Aorta (tissue), 5 donors: ENCODE results near the gene MTMR1. TPM values are rescaled to one million over a fixed set of nuclear protein-coding genes. Genes with fewer than 3 reads are reported as not detected.
A peak's percentile ranks its signal among the peaks of the same experiment; 100 is the strongest.

Experiments used
- ATAC-seq: fragments of 200-7000 bp; cut with Tn5 transposase; one replicate; pipeline ENCODE4 v1.9.1; 2022; ENCODE audit warnings: moderate library complexity; ENCODE audit not compliant: low FRiP score
- DNase-seq, 2 donors: peaks; one replicate each; pipeline ENCODE4 v3.0.0-alpha.2; 2020
- H3K27ac ChIP-seq, 2 donors: one replicate each; pipeline ENCODE4 v1.5.1; 2013; ENCODE audit warnings: low read length in 2 of 2, mild to moderate bottlenecking in 2 of 2, moderate library complexity in 2 of 2, control low read depth in 1 of 2, inconsistent platforms in 1 of 2, low read depth in 1 of 2
- H3K27me3 ChIP-seq, 2 donors: one replicate each; pipeline ENCODE4 v1.6.1; 2013; ENCODE audit warnings: control low read depth in 1 of 2, low read length in 1 of 2, mild to moderate bottlenecking in 1 of 2, moderate library complexity in 1 of 2; ENCODE audit not compliant: insufficient read depth in 2 of 2, control insufficient read depth in 1 of 2
- H3K36me3 ChIP-seq, 2 donors: one replicate each; pipeline ENCODE4 v1.6.1; 2013; ENCODE audit warnings: control low read depth in 1 of 2, low read length in 1 of 2, mild to moderate bottlenecking in 1 of 2; ENCODE audit not compliant: insufficient read depth in 2 of 2, control insufficient read depth in 1 of 2
- H3K4me1 ChIP-seq, 2 donors: one replicate each; pipeline ENCODE4 v1.6.1; 2013; ENCODE audit warnings: low read length in 2 of 2, control low read depth in 1 of 2, mild to moderate bottlenecking in 1 of 2, moderate library complexity in 1 of 2; ENCODE audit not compliant: insufficient read depth in 2 of 2, control insufficient read depth in 1 of 2
- H3K4me3 ChIP-seq, 2 donors: one replicate each; pipeline ENCODE4 v1.5.1; 2013; ENCODE audit warnings: low read length in 2 of 2, control low read depth in 1 of 2, mild to moderate bottlenecking in 1 of 2
- H3K9me3 ChIP-seq: one replicate; pipeline ENCODE4 v1.6.1; 2013; ENCODE audit warnings: mild to moderate bottlenecking, low read length; ENCODE audit not compliant: control insufficient read depth
- WGBS, 2 donors: extraction: QIAGEN DNeasy Blood & Tissue Kit; methylation state at CpG; one replicate each; pipeline ENCODE4 v1.1.7; 2013; 5-methylcytosine and 5-hydroxymethylcytosine counted together
- intact Hi-C, 2 donors: fragments of 100-400 bp; cut with DNase I; formaldehyde crosslinking; loops; one replicate each; pipeline versions ENCODE4 v1.14.2 to v1.15.0; 2022
- polyA plus RNA-seq, 2 donors: library from polyadenylated mRNA; stranded (reverse); fragments of 200-250 nt; gene quantifications; one replicate each; pipeline ENCODE4 v1.2.3, GENCODE V29; 2013
- total RNA-seq, 2 donors: library from RNA; stranded (reverse); fragmentation: NEBNext Ultra II Directional; extraction: Animal tissue kit (Norgen Biotek cat#: 25700); gene quantifications; one replicate each; pipeline ENCODE4 v1.2.1, GENCODE V29; 2021
- donor health status: healthy with polysubstance abuse.
- donor health status: Bipolar disorder and iron deficiency.
- donor health status: DM: no; HTN: no; CAD: no.
- donor health status: DM: no; HTN: no; CAD: no.
- donor health status: DM: yes; HTN: yes; CAD: no.

The MTMR1 gene
- total and polyA plus RNA-seq, 4 donors, result 10.2 to 24.2 (median 18.7) TPM

DNA sequence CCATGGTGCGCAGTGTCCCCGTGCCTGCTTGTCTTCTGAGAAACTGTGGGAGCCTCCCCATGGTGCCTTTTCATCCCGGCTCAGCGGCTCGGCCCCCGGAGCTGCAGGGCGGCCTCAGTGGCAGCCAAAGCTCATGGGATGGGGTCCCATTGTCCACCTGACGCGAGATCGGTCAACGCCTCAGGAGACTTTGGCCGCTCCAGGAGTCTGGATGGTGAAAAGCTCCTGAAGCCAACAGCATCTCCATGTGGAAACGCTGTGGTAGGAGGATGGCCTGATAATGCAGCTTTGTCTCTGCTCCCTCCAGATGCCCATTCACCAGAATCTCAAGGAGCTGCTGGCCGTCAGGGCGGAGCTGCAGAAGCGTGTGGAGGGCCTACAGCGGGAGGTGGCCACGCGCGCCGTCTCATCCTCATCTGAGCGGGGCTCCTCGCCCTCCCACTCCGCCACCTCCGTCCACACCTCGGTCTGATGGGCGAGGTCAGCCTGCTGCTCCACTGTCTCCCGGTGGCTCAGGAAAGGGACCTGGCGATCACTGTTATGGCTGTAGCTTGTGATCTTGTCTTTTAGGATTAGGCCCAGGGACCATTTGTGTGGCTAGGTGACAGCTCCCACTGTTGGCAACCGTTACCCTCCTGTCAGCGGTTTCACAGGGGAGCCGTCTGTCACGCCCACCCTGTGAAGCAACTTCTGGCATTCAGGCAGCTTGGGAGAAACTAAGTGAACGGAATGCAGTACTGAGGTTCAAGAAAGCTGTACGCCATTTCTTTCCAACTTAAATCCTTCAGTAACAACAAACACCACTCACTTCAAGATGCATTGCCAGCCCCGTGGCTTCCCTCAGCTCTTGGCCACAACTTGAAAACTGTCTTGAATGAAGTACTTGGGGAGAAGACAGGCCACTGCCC lies 69.3 kb downstream of the MTMR1 start:
- ATAC-seq (no peak), DNase-seq (no peak)
- Histone ChIP-seq H3K27ac (no peak overlapping the region), H3K9me3 (no peaks in the 10 kb centered on the region), H3K36me3 (no peaks in the 10 kb centered on the region), H3K4me1 (no peaks in the 10 kb centered on the region), H3K27me3 (no peaks in the 10 kb centered on the region), H3K4me3 (no peak overlapping the region)
- WGBS, 2 donors, result 77 to 79% methylated on average over 36 of the region's 36 CpGs
- intact Hi-C loops, result no loop called here

DNA sequence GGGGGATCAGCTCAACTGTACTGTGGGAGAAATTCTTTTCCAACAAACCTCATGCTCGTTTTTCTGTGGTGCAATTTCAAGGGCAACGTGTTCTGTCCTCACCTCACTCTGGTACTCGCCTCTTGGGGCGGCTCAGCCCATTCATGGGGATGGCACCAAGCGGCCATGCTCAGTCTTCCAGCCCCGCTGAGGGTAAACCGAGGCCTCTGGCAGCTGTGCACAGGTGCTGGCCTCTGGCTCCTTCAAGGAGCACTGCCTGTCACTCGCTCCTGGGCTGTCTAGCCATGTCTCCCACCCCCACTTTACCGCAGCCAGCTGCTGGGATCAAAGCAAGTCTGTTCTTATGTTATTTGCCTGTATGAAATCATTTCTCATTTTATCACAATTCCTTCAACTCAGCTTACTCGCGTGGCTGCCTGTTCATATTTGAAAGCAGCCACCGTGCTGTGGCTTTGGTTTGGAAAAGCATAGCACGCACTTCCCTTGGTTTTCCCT lies 70.2 kb downstream of the MTMR1 start:
- Histone ChIP-seq H3K27ac (no peak overlapping the region), H3K4me1 (no peaks in the 10 kb centered on the region), H3K36me3 (no peaks in the 10 kb centered on the region), H3K4me3 (no peak overlapping the region), H3K9me3 (no peaks in the 10 kb centered on the region), H3K27me3 (no peaks in the 10 kb centered on the region)
- intact Hi-C loops, result no loop called here
- ATAC-seq (no peak), DNase-seq (no peak)
- 64 to 68% methylated on average over 13 of the region's 13 CpGs for WGBS, 2 donors

GRCh38 chrX:150763810-150764209 lies 70.6 kb downstream of the MTMR1 start:
- intact Hi-C loops, result no loop called here
- 76 to 88% methylated on average over 9 of the region's 9 CpGs for WGBS, 2 donors

DNA sequence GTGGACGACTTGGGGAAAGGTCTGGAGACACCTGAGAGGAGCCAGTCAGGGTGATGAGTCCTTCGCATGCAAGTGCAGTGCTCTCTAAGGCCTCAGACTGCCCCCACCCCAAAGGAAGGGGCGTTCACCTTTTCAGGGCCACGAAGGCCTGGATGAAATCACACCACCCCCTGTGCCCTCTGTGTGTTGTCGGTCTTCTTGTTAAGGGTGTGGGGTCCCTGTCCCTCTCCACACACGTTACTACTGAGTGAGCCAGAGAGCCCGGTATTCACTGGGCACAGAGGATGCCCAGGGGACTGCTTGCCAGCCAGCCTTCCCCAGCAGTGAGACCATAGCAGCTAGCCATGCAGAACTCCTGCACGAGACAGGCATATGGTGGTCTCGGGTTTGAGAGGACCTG lies 72.0 kb downstream of the MTMR1 start:
- Histone ChIP-seq H3K4me3 (no peak overlapping the region), H3K4me1 (no peaks in the 10 kb centered on the region), H3K9me3 (no peaks in the 10 kb centered on the region), H3K27ac (no peak overlapping the region), H3K36me3 (no peaks in the 10 kb centered on the region), H3K27me3 (no peaks in the 10 kb centered on the region)
- ATAC-seq (no peak), DNase-seq (no peak)
- 68 to 75% methylated on average over 9 of the region's 9 CpGs for WGBS, 2 donors
- intact Hi-C loops, result no loop called here

More at GRCh38 chrX:150763810-150764209, 70.6 kb downstream of the MTMR1 start:
- ATAC-seq, result no peak
- Histone ChIP-seq H3K27ac (no peak overlapping the region), H3K4me1 (no peaks in the 10 kb centered on the region), H3K36me3 (no peaks in the 10 kb centered on the region), H3K4me3 (no peak overlapping the region), H3K9me3 (no peaks in the 10 kb centered on the region), H3K27me3 (no peaks in the 10 kb centered on the region)
- no peak for DNase-seq

DNA sequence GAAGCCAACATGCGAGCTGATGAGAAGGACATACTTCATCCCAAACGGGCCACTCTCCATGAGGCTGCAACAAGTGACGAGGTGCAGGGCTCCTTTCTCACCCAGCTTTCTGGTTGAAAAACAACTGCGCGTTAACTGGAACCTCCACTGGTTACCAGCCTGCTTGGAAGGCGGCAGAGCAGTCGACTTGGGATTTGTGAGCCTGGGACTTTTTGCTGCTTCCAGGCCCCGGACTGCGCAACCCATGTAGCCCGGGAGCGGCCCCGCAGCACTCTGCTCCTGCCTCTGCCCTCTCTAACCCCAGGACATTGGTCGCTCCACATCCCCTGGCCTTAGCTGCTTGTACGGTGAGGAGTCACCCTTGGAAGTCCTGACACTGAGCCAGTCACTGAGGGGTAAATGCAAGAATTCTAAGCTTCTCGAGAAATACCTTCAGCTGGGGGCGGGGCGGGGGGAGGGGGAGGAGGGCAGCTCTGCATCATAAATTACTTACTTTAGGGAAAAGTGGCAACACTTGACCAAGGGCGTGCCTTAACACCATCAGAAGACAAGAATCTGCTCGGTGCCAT lies 72.7 kb downstream of the MTMR1 start:
- Histone ChIP-seq H3K9me3 (no peaks in the 10 kb centered on the region), H3K4me1 (no peaks in the 10 kb centered on the region), H3K36me3 (no peaks in the 10 kb centered on the region), H3K4me3 (no peak overlapping the region), H3K27me3 (no peaks in the 10 kb centered on the region), H3K27ac (no peak overlapping the region)
- DNase-seq (no peak), ATAC-seq (no peak)
- intact Hi-C loops, result no loop called here
- 77 to 88% methylated on average over 19 of the region's 19 CpGs for WGBS, 2 donors

DNA sequence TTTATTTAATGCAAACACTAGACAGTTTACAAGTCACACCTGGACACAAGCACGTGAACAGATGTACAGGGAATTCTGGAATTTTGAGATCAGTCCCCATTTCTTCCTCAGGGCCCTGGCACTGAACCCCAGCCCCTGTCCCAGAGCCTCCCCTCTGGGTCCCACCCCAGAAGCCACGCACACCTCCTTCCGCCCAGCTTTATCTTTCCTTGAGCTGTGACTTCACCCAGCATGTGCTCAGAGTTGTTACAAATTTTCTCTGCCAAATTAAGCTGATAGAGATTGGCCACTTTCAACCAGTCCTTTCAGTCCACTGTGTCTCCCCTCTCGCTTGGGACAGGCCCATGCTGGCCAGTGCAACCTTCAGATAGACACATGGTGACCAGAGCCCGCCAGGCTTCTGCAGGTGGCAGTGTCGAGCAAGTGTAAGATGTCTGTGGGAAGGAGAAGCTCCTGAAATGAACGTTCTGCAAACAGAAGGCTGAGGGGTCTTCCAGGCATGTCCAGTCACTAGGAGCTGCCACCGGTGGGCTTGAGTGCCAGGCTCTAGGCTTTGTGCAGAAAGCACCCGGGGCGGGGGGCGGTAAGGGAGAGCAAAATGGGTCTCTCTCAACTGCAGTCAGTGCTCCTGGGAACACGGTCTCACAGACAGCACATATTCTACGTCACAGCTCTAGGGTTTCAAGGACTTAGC lies 73.3 kb downstream of the MTMR1 start:
- WGBS, 2 donors, result 74 to 85% methylated on average over 13 of the region's 13 CpGs
- no peak overlapping the region for H3K27ac ChIP-seq
- intact Hi-C loops, result no loop called here
- H3K4me3 ChIP-seq, result no peak overlapping the region
- H3K4me1 ChIP-seq, result no peaks in the 10 kb centered on the region
- H3K36me3 ChIP-seq, result no peaks in the 10 kb centered on the region
- H3K9me3 ChIP-seq, result no peaks in the 10 kb centered on the region
- ATAC-seq (no peak), DNase-seq (no peak)
- H3K27me3 ChIP-seq, result no peaks in the 10 kb centered on the region

- peak in 1 of 2 donors; percentile 66 for DNase-seq
- Histone ChIP-seq H3K4me3 (no peak overlapping the region), H3K27me3 (no peaks in the 10 kb centered on the region), H3K36me3 (no peaks in the 10 kb centered on the region), H3K9me3 (no peaks in the 10 kb centered on the region), H3K4me1 (no peaks in the 10 kb centered on the region), H3K27ac (no peak overlapping the region)
- intact Hi-C loops, result no loop called here
- WGBS, 2 donors, result 54 to 70% methylated on average over 9 of the region's 9 CpGs
- ATAC-seq, result no peak
Measured at GRCh38 chrX:150767045-150767395, 73.8 kb downstream of the MTMR1 start.

- no peak overlapping the region for H3K4me3 ChIP-seq
- intact Hi-C loops, result no loop called here
- no peaks in the 10 kb centered on the region for H3K36me3 ChIP-seq
- H3K27ac ChIP-seq, result no peak overlapping the region
- DNase-seq (no peak), ATAC-seq (no peak)
- H3K9me3 ChIP-seq, result no peaks in the 10 kb centered on the region
- no peaks in the 10 kb centered on the region for H3K4me1 ChIP-seq
- H3K27me3 ChIP-seq, result no peaks in the 10 kb centered on the region
- WGBS, 2 donors, result 78 to 79% methylated on average over 17 of the region's 17 CpGs
Measured at GRCh38 chrX:150767475-150768131, 74.4 kb downstream of the MTMR1 start.
